ENCODE data around the gene SFMBT1. TPM values are rescaled to one million over a fixed set of nuclear protein-coding genes. Genes with fewer than 3 reads are reported as not detected.

The SFMBT1 gene
- total and polyA plus RNA-seq, 12 donors = 3.1 to 19.1 (median 16.3) TPM

- WGBS, 2 donors = 75 to 85% methylated on average over 2 of the region's 2 CpGs
- peaks cover 0 to 10% (median 0%) of the 10 kb centered on the region in 11 donors for H3K9me3 ChIP-seq
- TF ChIP-seq CTCF (IDR thresholded peaks at IDR 0.05) = no peak
- H3K27ac ChIP-seq = no peak overlapping the region
- H3K36me3 ChIP-seq = no peaks in the 10 kb centered on the region
- no peak overlapping the region for H3K4me3 ChIP-seq
- DNase-seq = no peak
- no peaks in the 10 kb centered on the region for H3K27me3 ChIP-seq
- H3K4me1 ChIP-seq = peaks cover 0 to 23% (median 3%) of the 10 kb centered on the region in 9 donors
- no peak for ATAC-seq
- intact Hi-C loops (cut with DNase I) = no loop called here
Measured at GRCh38 chr3:52982839-52983238, 63.0 kb downstream of the SFMBT1 start.

GRCh38 chr3:52979190-52979983, 66.5 kb downstream of the SFMBT1 start:
- no peaks in the 10 kb centered on the region for H3K36me3 ChIP-seq
- no peak for ATAC-seq
- DNase-seq = no peak
- peaks cover 0 to 10% (median 0%) of the 10 kb centered on the region in 11 donors for H3K9me3 ChIP-seq
- no peaks in the 10 kb centered on the region for H3K27me3 ChIP-seq
- H3K27ac ChIP-seq = no peak overlapping the region
- no peak for TF ChIP-seq CTCF (IDR thresholded peaks at IDR 0.05)
- no peak overlapping the region for H3K4me3 ChIP-seq
- H3K4me1 ChIP-seq = peaks cover 0 to 17% (median 3%) of the 10 kb centered on the region in 9 donors
- 83 to 87% methylated on average over 5 of the region's 5 CpGs for WGBS, 2 donors
- intact Hi-C loops (cut with DNase I) = loop anchor here in 1 of 10 donors (10.0 kb wide), 1 partner anchor 1835 kb away; no protein-coding TSS in a partner anchor

- Histone ChIP-seq H3K27me3 (no peaks in the 10 kb centered on the region), H3K4me1 (peaks cover 0 to 5% (median 3%) of the 10 kb centered on the region in 9 donors), H3K27ac (peak overlapping the region in 9 of 10 donors; percentile 1 to 79 (median 67)), H3K36me3 (no peaks in the 10 kb centered on the region), H3K9me3 (peaks cover 0 to 10% (median 0%) of the 10 kb centered on the region in 11 donors), H3K4me3 (no peak overlapping the region)
- WGBS, 2 donors = 83 to 87% methylated on average over 3 of the region's 3 CpGs
- DNase-seq = peak in 1 of 2 donors; percentile 48
- no peak for TF ChIP-seq CTCF (IDR thresholded peaks at IDR 0.05)
- intact Hi-C loops (cut with DNase I) = loop anchor here in 1 of 10 donors (10.0 kb wide), 1 partner anchor 1833 kb away; no protein-coding TSS in a partner anchor
- peak; percentile 74 to 97 (median 94) for ATAC-seq
Measured at GRCh38 chr3:52978109-52978754, 67.6 kb downstream of the SFMBT1 start.

- H3K4me3 ChIP-seq = no peak overlapping the region
- H3K9me3 ChIP-seq = no peaks in the 10 kb centered on the region
- no peak overlapping the region for H3K27ac ChIP-seq
- DNase-seq = no peak
- intact Hi-C loops (cut with DNase I) = loop anchor here in 1 of 10 donors (10.0 kb wide), 1 partner anchor 1829 kb away; no protein-coding TSS in a partner anchor
- no peak for ATAC-seq
- TF ChIP-seq CTCF (IDR thresholded peaks at IDR 0.05) = no peak
- WGBS, 2 donors = 85 to 95% methylated on average over 4 of the region's 4 CpGs
- peaks cover 0 to 3% (median 0%) of the 10 kb centered on the region in 9 donors for H3K36me3 ChIP-seq
- peaks cover 0 to 8% (median 0%) of the 10 kb centered on the region in 9 donors for H3K4me1 ChIP-seq
- no peaks in the 10 kb centered on the region for H3K27me3 ChIP-seq
Measured at GRCh38 chr3:52973806-52974205, 72.1 kb downstream of the SFMBT1 start.

Measured in heart right ventricle (tissue), 16 donors.